Measurements from ENCODE around the gene ZNF585A.
"Not testable (repeated sequence)": the region's sequence is repeated elsewhere in the genome, so short reads cannot be mapped to it uniquely, and the experiment has no call there.

DNA sequence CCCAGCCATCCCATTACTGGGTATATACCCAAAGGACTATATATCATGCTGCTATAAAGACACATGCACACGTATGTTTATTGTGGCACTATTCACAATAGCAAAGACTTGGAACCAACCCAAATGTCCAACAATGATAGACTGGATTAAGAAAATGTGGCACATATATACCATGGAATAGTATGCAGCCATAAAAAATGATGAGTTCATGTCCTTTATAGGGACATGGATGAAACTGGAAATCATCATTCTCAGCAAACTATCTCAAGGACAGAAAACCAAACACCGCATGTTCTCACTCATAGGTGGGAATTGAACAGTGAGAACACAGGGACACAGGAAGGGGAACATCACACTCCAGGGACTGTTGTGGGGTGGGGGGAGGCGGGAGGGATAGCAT lies 50.4 kb downstream of the ZNF585A start:
- TF ChIP-seq, protein P1, sequence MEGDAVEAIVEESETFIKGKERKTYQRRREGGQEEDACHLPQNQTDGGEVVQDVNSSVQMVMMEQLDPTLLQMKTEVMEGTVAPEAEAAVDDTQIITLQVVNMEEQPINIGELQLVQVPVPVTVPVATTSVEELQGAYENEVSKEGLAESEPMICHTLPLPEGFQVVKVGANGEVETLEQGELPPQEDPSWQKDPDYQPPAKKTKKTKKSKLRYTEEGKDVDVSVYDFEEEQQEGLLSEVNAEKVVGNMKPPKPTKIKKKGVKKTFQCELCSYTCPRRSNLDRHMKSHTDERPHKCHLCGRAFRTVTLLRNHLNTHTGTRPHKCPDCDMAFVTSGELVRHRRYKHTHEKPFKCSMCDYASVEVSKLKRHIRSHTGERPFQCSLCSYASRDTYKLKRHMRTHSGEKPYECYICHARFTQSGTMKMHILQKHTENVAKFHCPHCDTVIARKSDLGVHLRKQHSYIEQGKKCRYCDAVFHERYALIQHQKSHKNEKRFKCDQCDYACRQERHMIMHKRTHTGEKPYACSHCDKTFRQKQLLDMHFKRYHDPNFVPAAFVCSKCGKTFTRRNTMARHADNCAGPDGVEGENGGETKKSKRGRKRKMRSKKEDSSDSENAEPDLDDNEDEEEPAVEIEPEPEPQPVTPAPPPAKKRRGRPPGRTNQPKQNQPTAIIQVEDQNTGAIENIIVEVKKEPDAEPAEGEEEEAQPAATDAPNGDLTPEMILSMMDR (conservative IDR thresholded peaks at IDR 0.05): not testable (repeated sequence)
- not testable (repeated sequence) for TF ChIP-seq EZH2 (IDR thresholded peaks at IDR 0.05; ENCODE audit: low read depth)

All from PC-9 (cell line).